ENCODE measurements around the gene APLP2. TPM values are rescaled to one million over a fixed set of nuclear protein-coding genes. Genes with fewer than 3 reads are reported as not detected.

The APLP2 gene
- total and polyA plus RNA-seq, 2 of the 13 experiments (the other 11 are each of a cell fraction or from before 2014, with no cell fraction given), result 315 to 594 TPM

- TF ChIP-seq ARID4A (CRISPR knock-in tag; IDR thresholded peaks at IDR 0.05; ENCODE audit: borderline replicate concordance) (no peak), ZNF317 (CRISPR knock-in tag; IDR thresholded peaks at IDR 0.05) (no peak), FOXO1 (CRISPR knock-in tag; IDR thresholded peaks at IDR 0.05) (0 out of 2 replicates have a peak, but pooled peaks have one; percentile 15), FOXP1 (IDR thresholded peaks at IDR 0.05) (no peak), FOXP1 (CRISPR knock-in tag; IDR thresholded peaks at IDR 0.05) (peak; percentile 67), SAP130 (CRISPR knock-in tag; IDR thresholded peaks at IDR 0.05; ENCODE audit: low read depth) (peak; percentile 13; the same call in 1 of the 2 replicates), ZNF484 (CRISPR knock-in tag; IDR thresholded peaks at IDR 0.05; ENCODE audit: borderline replicate concordance, low read depth) (no peak), SOX6 (IDR thresholded peaks at IDR 0.05) (no peak), SOX6 (CRISPR knock-in tag; IDR thresholded peaks at IDR 0.05) (peak; percentile 5), FOXP4 (CRISPR knock-in tag; IDR thresholded peaks at IDR 0.05) (peak; percentile 59; the same call in 1 of the 2 replicates), NFE2L2 (IDR thresholded peaks at IDR 0.05; ENCODE audit: low read length) (no peak)
Measured at GRCh38 chr11:130088919-130089673, 19.4 kb downstream of the APLP2 start (continued).

Measured in HepG2 (cell line).